IMR-90 (cell line): ENCODE results near the gene AXIN2. TPM values are rescaled to one million over a fixed set of nuclear protein-coding genes. Genes with fewer than 3 reads are reported as not detected.
"Not testable (repeated sequence)": the region's sequence is repeated elsewhere in the genome, so short reads cannot be mapped to it uniquely, and the experiment has no call there.

Experiments
- ATAC-seq: fragments of 200-7000 bp; cut with Tn5 transposase; 2 replicates; pipeline ENCODE4 v1.9.1; 2020; ENCODE audit warnings: low read depth, mild to moderate bottlenecking, moderate library complexity
- BruUV-seq: library from RNA; stranded (reverse); fragments of 400-500 nt; replicated peaks from 2 replicates; lab custom pipeline; 2021; lab: Mats Ljungman, UMichigan
- CTCF ChIA-PET: fragments of 300-600 bp; formaldehyde crosslinking; extraction: SDS; loops from one replicate; lab custom pipeline; 2021; ENCODE audit warnings: antibody characterized with exemption; lab: Yijun Ruan, JAX
- POLR2A ChIA-PET: fragments of 300-600 bp; sonication (Branson Sonifier 250); formaldehyde crosslinking; loops from one replicate; lab custom pipeline; 2022; ENCODE audit warnings: antibody characterized with exemption; ENCODE audit not compliant: unreplicated experiment; lab: Charles Lee
- DNase-seq: peaks from one replicate; pipeline ENCODE4 v3.0.0; 2013
- H2AFZ ChIP-seq: replicated peaks from 2 replicates; pipeline ENCODE3; 2013; ENCODE audit warnings: low read length, mild to moderate bottlenecking; ENCODE audit not compliant: poor library complexity
- H2AK5ac ChIP-seq: 2 replicates; pipeline ENCODE4 v1.6.1; 2013; ENCODE audit warnings: low read depth, low read length, inconsistent platforms
- H2AK9ac ChIP-seq: replicated peaks from 2 replicates; pipeline ENCODE3; 2013; ENCODE audit warnings: mild to moderate bottlenecking, low read depth, low read length, moderate library complexity; ENCODE audit not compliant: poor library complexity
- H2BK120ac ChIP-seq: 2 replicates; pipeline ENCODE4 v1.6.1; 2013; ENCODE audit warnings: low read depth, low read length, inconsistent platforms
- H2BK15ac ChIP-seq: 3 replicates; pipeline ENCODE4 v1.6.1; 2013; ENCODE audit warnings: low read depth, low read length, inconsistent platforms
- H2BK20ac ChIP-seq: 2 replicates; pipeline ENCODE4 v1.6.1; 2013; ENCODE audit warnings: low read depth, mild to moderate bottlenecking, inconsistent platforms, low read length, moderate library complexity
- H2BK5ac ChIP-seq: 2 replicates; pipeline ENCODE4 v1.6.1; 2013; ENCODE audit warnings: mild to moderate bottlenecking, low read depth, low read length, inconsistent platforms; ENCODE audit not compliant: poor library complexity, severe bottlenecking
- H3K14ac ChIP-seq: replicated peaks from 2 replicates; pipeline ENCODE4 v1.6.1; 2013; ENCODE audit warnings: low read depth, low read length, inconsistent platforms
- H3K18ac ChIP-seq: 2 replicates; pipeline ENCODE4 v1.6.1; 2013; ENCODE audit warnings: low read depth, low read length, control low read depth
- H3K23ac ChIP-seq: 2 replicates; pipeline ENCODE4 v1.6.1; 2013; ENCODE audit warnings: low read depth, low read length, inconsistent platforms
- H3K27ac ChIP-seq: 2 replicates; pipeline ENCODE4 v1.5.1; 2013; ENCODE audit warnings: mild to moderate bottlenecking, control low read depth, low read length; ENCODE audit not compliant: insufficient read depth
- H3K27me3 ChIP-seq: 2 replicates; pipeline ENCODE4 v1.6.1; 2013; ENCODE audit warnings: low read length; ENCODE audit not compliant: control insufficient read depth, insufficient read depth
- H3K36me3 ChIP-seq: 2 replicates; pipeline ENCODE4 v1.6.1; 2013; ENCODE audit warnings: low read length, mixed read lengths; ENCODE audit not compliant: control insufficient read depth, insufficient read depth
- H3K4ac ChIP-seq: 2 replicates; pipeline ENCODE4 v1.6.1; 2013; ENCODE audit warnings: low read depth, low read length, inconsistent platforms
- H3K4me1 ChIP-seq: 2 replicates; pipeline ENCODE4 v1.6.1; 2013; ENCODE audit warnings: low read length, mixed read lengths; ENCODE audit not compliant: control insufficient read depth, insufficient read depth
- H3K4me2 ChIP-seq: 2 replicates; pipeline ENCODE4 v1.6.1; 2013; ENCODE audit warnings: low read depth, mild to moderate bottlenecking, control low read depth, low read length, moderate library complexity
- H3K4me3 ChIP-seq: 2 replicates; pipeline ENCODE4 v1.5.1; 2013; ENCODE audit warnings: low read depth, mild to moderate bottlenecking, control low read depth, low read length, moderate library complexity; ENCODE audit not compliant: insufficient read depth
- H3K56ac ChIP-seq: 2 replicates; pipeline ENCODE4 v1.6.1; 2013; ENCODE audit warnings: low read length, inconsistent platforms; ENCODE audit not compliant: insufficient read depth; ENCODE audit errors: extremely low read depth
- H3K79me1 ChIP-seq, 2 experiments: 2 replicates each; pipeline ENCODE4 v1.6.1; 2013; ENCODE audit warnings: low read length in 2 of 2, inconsistent platforms in 1 of 2, low read depth in 1 of 2
- H3K9ac ChIP-seq: 2 replicates; pipeline ENCODE4 v1.6.1; 2013; ENCODE audit warnings: low read depth, low read length, control low read depth
- H3K9me1 ChIP-seq: 2 replicates; pipeline ENCODE4 v1.6.1; 2013; ENCODE audit warnings: low read length, inconsistent platforms; ENCODE audit not compliant: insufficient read depth
- H3K9me3 ChIP-seq: 2 replicates; pipeline ENCODE4 v1.6.1; 2013; ENCODE audit warnings: low read length; ENCODE audit not compliant: control insufficient read depth, insufficient read depth
- H4K20me1 ChIP-seq: 2 replicates; pipeline ENCODE4 v1.6.1; 2013; ENCODE audit warnings: low read length, inconsistent platforms; ENCODE audit not compliant: insufficient read depth
- H4K5ac ChIP-seq: 2 replicates; pipeline ENCODE4 v1.6.1; 2013; ENCODE audit warnings: mild to moderate bottlenecking, low read depth, low read length, control low read depth
- H4K8ac ChIP-seq, 2 experiments: 2 replicates each; pipeline ENCODE4 v1.6.1; 2013; ENCODE audit warnings: low read depth in 2 of 2, low read length in 2 of 2, control low read depth in 1 of 2, inconsistent platforms in 1 of 2
- H4K91ac ChIP-seq: 2 replicates; pipeline ENCODE4 v1.6.1; 2013; ENCODE audit warnings: low read depth, low read length, inconsistent platforms; ENCODE audit not compliant: insufficient read depth
- CHD1 ChIP-seq: IDR thresholded peaks from 2 replicates; pipeline ENCODE4 v1.6.1; 2012; ENCODE audit warnings: low read depth, low read length, improper control_type of control experiment
- ELK1 ChIP-seq: fragments of 150-350 bp; IDR thresholded peaks from 2 replicates; pipeline ENCODE4 v1.6.1; 2016; ENCODE audit warnings: low read depth, mild to moderate bottlenecking, low read length, moderate library complexity, borderline replicate concordance
- MAFK ChIP-seq: IDR thresholded peaks from 2 replicates; pipeline ENCODE4 v1.6.1; 2012; ENCODE audit warnings: low read depth, low read length, improper control_type of control experiment
- MAZ ChIP-seq: IDR thresholded peaks from 2 replicates; pipeline ENCODE4 v1.6.1; 2012; ENCODE audit warnings: low read depth, mild to moderate bottlenecking, low read length, improper control_type of control experiment, moderate library complexity, borderline replicate concordance
- MXI1 ChIP-seq: IDR thresholded peaks from 2 replicates; pipeline ENCODE4 v1.6.1; 2012; ENCODE audit warnings: low read depth, mild to moderate bottlenecking, low read length, moderate library complexity, borderline replicate concordance
- NFE2L2 ChIP-seq: fragments of 150-350 bp; IDR thresholded peaks from 2 replicates; pipeline ENCODE4 v1.6.1; 2016; ENCODE audit warnings: low read depth, mild to moderate bottlenecking, low read length
- POLR2A ChIP-seq: IDR thresholded peaks from 2 replicates; pipeline ENCODE4 v1.6.1; 2012; ENCODE audit warnings: mild to moderate bottlenecking, low read depth, low read length
- RAD21 ChIP-seq: IDR thresholded peaks from 2 replicates; pipeline ENCODE4 v1.6.1; 2012; ENCODE audit warnings: low read length, improper control_type of control experiment
- RCOR1 ChIP-seq: IDR thresholded peaks from 2 replicates; pipeline ENCODE4 v1.6.1; 2012; ENCODE audit warnings: mild to moderate bottlenecking, low read length, improper control_type of control experiment; ENCODE audit not compliant: insufficient replicate concordance
- WGBS, 2 experiments: methylation state at CpG; one replicate each; pipeline versions ENCODE4 v1.1.5 to v1.1.7; 2013; ENCODE audit warnings: missing lambda C conversion rate in 2 of 2; ENCODE audit not compliant: insufficient read length in 1 of 2; ENCODE audit errors: extremely low coverage in 2 of 2; 5-methylcytosine and 5-hydroxymethylcytosine counted together
- dilution Hi-C: fragments of 300-500 bp; cut with HindIII; formaldehyde crosslinking; loops from one replicate; pipeline ENCODE4 v1.14.3; 2018; ENCODE audit warnings: low sequenced_read_pairs; ENCODE audit not compliant: unreplicated experiment
- in situ Hi-C: fragments of 300-500 bp; cut with MboI; formaldehyde crosslinking; loops from 3 replicates; pipeline ENCODE4 v1.14.3; 2019; ENCODE audit warnings: low sequenced_read_pairs, inconsistent platforms, mixed read lengths
- intact Hi-C: fragments of 100-400 bp; cut with micrococcal nuclease; formaldehyde crosslinking; loops from 2 replicates; pipeline ENCODE4 v1.10.0; 2022
- polyA plus RNA-seq, 3 experiments: library from polyadenylated mRNA; depleted of rRNA; stranded (reverse); fragments of >200 nt; gene quantifications; 2 replicates each; pipeline ENCODE4 v1.2.3, GENCODE V29; 2012; ENCODE audit warnings: low replicate concordance in 1 of 3
- total RNA-seq: library from RNA; depleted of rRNA; stranded (reverse); fragments of >200 nt; gene quantifications from 2 replicates; pipeline ENCODE4 v1.2.3, GENCODE V29; 2012

AXIN2 gene
- total and polyA plus RNA-seq, 2 of the 4 experiments (the other 2 are of a cell fraction) = 0.91 to 1.8 TPM

GRCh38 chr17:65527381-65527780 is 34.1 kb downstream of the AXIN2 start:
- 89% methylated on average over 7 of the region's 8 CpGs; no CpG with 5 or more reads in 1 of the 2 experiments for WGBS, 2 experiments
- ChIA-PET CTCF (no interaction called here), POLR2A (no interaction called here)
- Histone ChIP-seq H3K36me3 (no peaks in the 10 kb centered on the region), H3K4me2 (no peak overlapping the region), H2AFZ (no peak overlapping the region), H4K5ac (no peak overlapping the region), H3K27me3 (peaks cover 2% of the 10 kb centered on the region; the same call in 1 of the 2 replicates), H3K9ac (no peak overlapping the region), H2AK9ac (no peak overlapping the region), H3K79me1 (no peaks in the 10 kb centered on the region), H2BK15ac (no peak overlapping the region), H3K4me3 (no peak overlapping the region), H3K9me1 (peaks cover 8% of the 10 kb centered on the region; the same call in 1 of the 2 replicates), H4K91ac (no peak overlapping the region), H3K4ac (no peak overlapping the region), H3K23ac (no peak overlapping the region), H3K4me1 (peaks cover 16% of the 10 kb centered on the region), H2BK120ac (no peak overlapping the region), H2AK5ac (no peak overlapping the region), H4K20me1 (no peaks in the 10 kb centered on the region), H3K14ac (no peak overlapping the region), H2BK20ac (no peak overlapping the region), H4K8ac (no peak overlapping the region), H2BK5ac (no peak overlapping the region), H3K9me3 (no peaks in the 10 kb centered on the region), H3K56ac (no peak overlapping the region), H3K27ac (no peak overlapping the region), H3K18ac (no peak overlapping the region)
- DNase-seq (no peak), ATAC-seq (no peak)
- in situ Hi-C loops = no loop called here
- intact Hi-C loops = no loop called here
- TF ChIP-seq NFE2L2 = no peak
- TF ChIP-seq MXI1 = no peak
- no peak for TF ChIP-seq ELK1
- no peak for TF ChIP-seq POLR2A
- TF ChIP-seq MAZ = no peak
- TF ChIP-seq RAD21 = no peak
- no peak for TF ChIP-seq MAFK
- TF ChIP-seq RCOR1 = no peak
- no peak for TF ChIP-seq CHD1
- dilution Hi-C loops = no loop called here
- no TSS peak for BruUV-seq

- intact Hi-C loops, H2BK20ac ChIP-seq, H2BK15ac ChIP-seq, H3K56ac ChIP-seq, H4K91ac ChIP-seq, H3K18ac ChIP-seq, H3K27me3 ChIP-seq, H2BK5ac ChIP-seq, BruUV-seq, H3K9me1 ChIP-seq, H2AFZ ChIP-seq, H2AK9ac ChIP-seq, ATAC-seq, H4K20me1 ChIP-seq, H3K14ac ChIP-seq, H4K5ac ChIP-seq, H3K4me2 ChIP-seq, H4K8ac ChIP-seq, POLR2A ChIA-PET, dilution Hi-C loops, H3K4me3 ChIP-seq, H2AK5ac ChIP-seq, H3K4ac ChIP-seq, H3K23ac ChIP-seq, DNase-seq, H3K36me3 ChIP-seq, H3K27ac ChIP-seq, in situ Hi-C loops, H3K9ac ChIP-seq, H3K79me1 ChIP-seq, CTCF ChIA-PET, H2BK120ac ChIP-seq, H3K9me3 ChIP-seq: not testable (repeated sequence)
- peaks cover 11% of the 10 kb centered on the region for H3K4me1 ChIP-seq
- no CpG with 5 or more reads among the region's 7 CpGs for WGBS, 2 experiments
These were observed 34.6 kb downstream of the AXIN2 start for GRCh38 chr17:65526854-65527253.
